GM23338 (cell line): ENCODE results near the gene ZNF691. TPM values are rescaled to one million over a fixed set of nuclear protein-coding genes. Genes with fewer than 3 reads are reported as not detected.

Source experiments
- ATAC-seq: fragments of 200-7000 bp; cut with Tn5 transposase; 3 replicates; pipeline ENCODE4 v1.9.1; 2020
- DNase-seq: peaks from one replicate; pipeline ENCODE4 v3.0.0-alpha.2; 2015; ENCODE audit warnings: low spot score
- H2AFZ ChIP-seq: fragments of 200-600 bp; sonication (generic); 2 replicates; pipeline ENCODE4 v1.8.0; 2016; ENCODE audit warnings: antibody characterized with exemption, mild to moderate bottlenecking, moderate library complexity
- H3F3A ChIP-seq: fragments of 200-600 bp; sonication (generic); replicated peaks from 2 replicates; pipeline ENCODE4 v1.8.0; 2017; ENCODE audit warnings: antibody characterized with exemption, mixed run types, low read depth
- H3K27ac ChIP-seq: fragments of 200-600 bp; sonication (generic); 2 replicates; pipeline ENCODE4 v1.6.1; 2016; ENCODE audit warnings: low read depth
- H3K27me3 ChIP-seq: fragments of 200-600 bp; sonication (generic); 2 replicates; pipeline ENCODE4 v1.8.0; 2016; ENCODE audit warnings: mild to moderate bottlenecking, mixed run types, moderate library complexity; ENCODE audit not compliant: insufficient read depth
- H3K36me3 ChIP-seq: fragments of 200-600 bp; sonication (generic); 2 replicates; pipeline ENCODE4 v1.8.0; 2016; ENCODE audit warnings: mild to moderate bottlenecking; ENCODE audit not compliant: insufficient read depth
- H3K4me1 ChIP-seq: fragments of 200-600 bp; sonication (generic); 2 replicates; pipeline ENCODE4 v1.8.0; 2016; ENCODE audit warnings: mild to moderate bottlenecking, moderate library complexity; ENCODE audit not compliant: insufficient read depth
- H3K4me2 ChIP-seq: fragments of 200-600 bp; sonication (generic); 2 replicates; pipeline ENCODE4 v1.7.1; 2017; ENCODE audit warnings: mixed run types
- H3K4me3 ChIP-seq: fragments of 200-600 bp; sonication (generic); 2 replicates; pipeline ENCODE4 v1.6.1; 2016; ENCODE audit warnings: mixed run types
- H3K79me2 ChIP-seq: fragments of 200-600 bp; sonication (generic); replicated peaks from 2 replicates; pipeline ENCODE4 v1.8.0; 2017; ENCODE audit warnings: mild to moderate bottlenecking; ENCODE audit not compliant: insufficient read depth
- H3K9me2 ChIP-seq: fragments of 200-600 bp; sonication (generic); 2 replicates; pipeline ENCODE4 v1.8.0; 2017; ENCODE audit not compliant: insufficient read depth
- H4K20me1 ChIP-seq: fragments of 200-600 bp; sonication (generic); replicated peaks from 2 replicates; pipeline ENCODE4 v1.8.0; 2017; ENCODE audit warnings: mild to moderate bottlenecking; ENCODE audit not compliant: insufficient read depth
- H3K27ac Mint-ChIP-seq: 2 replicates; pipeline ENCODE4 v1.8.0; 2020; ENCODE audit warnings: inconsistent platforms, mild to moderate bottlenecking, moderate library complexity, mixed read lengths
- H3K27me3 Mint-ChIP-seq: 3 replicates; pipeline ENCODE4 v1.8.0; 2022; ENCODE audit warnings: low read depth, mild to moderate bottlenecking, moderate library complexity, mixed read lengths, inconsistent platforms; ENCODE audit not compliant: insufficient read depth, poor library complexity
- H3K36me3 Mint-ChIP-seq: 3 replicates; pipeline ENCODE4 v1.8.0; 2021; ENCODE audit warnings: low read depth, mild to moderate bottlenecking, inconsistent platforms, moderate library complexity, mixed read lengths
- H3K4me1 Mint-ChIP-seq: 3 replicates; pipeline ENCODE4 v1.8.0; 2020; ENCODE audit warnings: mild to moderate bottlenecking, inconsistent platforms, mixed read lengths
- H3K4me3 Mint-ChIP-seq: 3 replicates; pipeline ENCODE4 v1.8.0; 2021; ENCODE audit warnings: moderate library complexity, mild to moderate bottlenecking, inconsistent platforms, mixed read lengths
- H3K9me3 Mint-ChIP-seq: 3 replicates; pipeline ENCODE4 v1.8.0; 2020; ENCODE audit warnings: moderate library complexity, mild to moderate bottlenecking, inconsistent platforms, mixed read lengths
- CREB1 ChIP-seq: fragments of 250-450 bp; sonication (Bioruptor Pico); IDR thresholded peaks from 2 replicates; pipeline ENCODE4 v1.5.0; 2020; ENCODE audit warnings: low read depth, mild to moderate bottlenecking, moderate library complexity
- CTCF ChIP-seq, 2 experiments: fragments of 200-600 bp in 1 of 2; sonication (generic) in 1 of 2; conservative IDR thresholded peaks; 2 replicates each; pipeline versions ENCODE4 v1.5.1 to v1.6.1; 2016 to 2017; ENCODE audit warnings: antibody characterized with exemption in 2 of 2, low read depth in 2 of 2, mild to moderate bottlenecking in 2 of 2, moderate library complexity in 1 of 2
- ETS1 ChIP-seq: IDR thresholded peaks from 2 replicates; pipeline ENCODE4 v1.6.1; 2016; ENCODE audit warnings: antibody characterized with exemption
- EZH2 ChIP-seq: fragments of 200-600 bp; sonication (generic); IDR thresholded peaks from one replicate; pipeline ENCODE4 v1.8.0; 2017; ENCODE audit warnings: antibody characterized with exemption, mild to moderate bottlenecking, low read depth; ENCODE audit not compliant: unreplicated experiment
- EZH2phosphoT487 ChIP-seq: fragments of 200-600 bp; sonication (generic); IDR thresholded peaks from one replicate; pipeline ENCODE4 v1.8.1; 2018; ENCODE audit warnings: antibody characterized with exemption; ENCODE audit not compliant: unreplicated experiment
- JUNB ChIP-seq: IDR thresholded peaks from one replicate; pipeline ENCODE4 v1.6.1; 2016; ENCODE audit warnings: antibody characterized with exemption; ENCODE audit not compliant: unreplicated experiment
- NANOG ChIP-seq: IDR thresholded peaks from 2 replicates; pipeline ENCODE4 v1.6.1; 2016; ENCODE audit warnings: antibody characterized with exemption, borderline replicate concordance
- POLR2AphosphoS5 ChIP-seq: IDR thresholded peaks from 2 replicates; pipeline ENCODE4 v1.6.1; 2016; ENCODE audit warnings: antibody characterized with exemption, low read depth
- REST ChIP-seq: IDR thresholded peaks from one replicate; pipeline ENCODE4 v1.6.1; 2018; ENCODE audit warnings: antibody characterized with exemption; ENCODE audit not compliant: unreplicated experiment
- STAT1 ChIP-seq: IDR thresholded peaks from one replicate; pipeline ENCODE4 v1.6.1; 2016; ENCODE audit warnings: antibody characterized with exemption; ENCODE audit not compliant: unreplicated experiment
- ZNF114 ChIP-seq: fragments of 250-450 bp; sonication (Bioruptor Pico); IDR thresholded peaks from 2 replicates; pipeline ENCODE4 v1.5.0; 2020; ENCODE audit warnings: mild to moderate bottlenecking, moderate library complexity
- ZNF331 ChIP-seq: fragments of 250-450 bp; sonication (Bioruptor Pico); IDR thresholded peaks from 2 replicates; pipeline ENCODE4 v1.5.0; 2020; ENCODE audit warnings: low read depth, mild to moderate bottlenecking, moderate library complexity
- ZNF462 ChIP-seq: fragments of 250-450 bp; sonication (Bioruptor Pico); IDR thresholded peaks from 2 replicates; pipeline ENCODE4 v1.5.0; 2020; ENCODE audit warnings: mild to moderate bottlenecking, moderate library complexity
- polyA plus RNA-seq: library from polyadenylated mRNA; unstranded; fragments of >200 nt; fragmentation: Nextera tagmentation; extraction: Ambion mirVana; gene quantifications from 2 replicates; pipeline ENCODE4 v1.2.1, GENCODE V29; 2016
- total RNA-seq: library from RNA; depleted of rRNA; stranded (reverse); fragments of >200 nt; shearing (Covaris generic); gene quantifications from 2 replicates; pipeline ENCODE4 v1.2.3, GENCODE V29; 2014

The ZNF691 gene
- total and polyA plus RNA-seq, 2 experiments from 2014 or later, result 21.3 to 27.7 TPM

GRCh38 chr1:42844592-42845140 lies 1.7 kb upstream of the ZNF691 start:
- Histone ChIP-seq H3F3A (no peaks in the 10 kb centered on the region), H3K9me2 (no peaks in the 10 kb centered on the region), H3K4me2 (peak overlapping the region; percentile 75), H3K27me3 (no peaks in the 10 kb centered on the region), H3K4me1 (peaks cover 27% of the 10 kb centered on the region), H3K36me3 (no peaks in the 10 kb centered on the region), H3K27ac (no peak overlapping the region), H2AFZ (no peak overlapping the region), H3K79me2 (peaks cover 25% of the 10 kb centered on the region), H4K20me1 (0 out of 2 replicates have a peak, but pooled peaks cover 4% of the 10 kb centered on the region), H3K4me3 (no peak overlapping the region)
- Mint-ChIP-seq H3K9me3 (no peaks in the 10 kb centered on the region), H3K4me3 (peak overlapping the region; percentile 9; the same call in 1 of the 3 replicates), H3K27me3 (peaks cover 4% of the 10 kb centered on the region), H3K27ac (no peak overlapping the region), H3K4me1 (peaks cover 20% of the 10 kb centered on the region), H3K36me3 (peaks cover 27% of the 10 kb centered on the region)
- no peak for TF ChIP-seq CREB1
- TF ChIP-seq ETS1, result no peak
- TF ChIP-seq REST, result no peak
- TF ChIP-seq ZNF331 (CRISPR knock-in tag), result no peak
- TF ChIP-seq CTCF (conservative IDR thresholded peaks at IDR 0.05; ENCODE audit: low read depth in 2 of 2), result no peak
- no peak for TF ChIP-seq STAT1
- no peak for TF ChIP-seq ZNF462 (CRISPR knock-in tag)
- TF ChIP-seq ZNF114, result no peak
- no peak for TF ChIP-seq EZH2
- TF ChIP-seq JUNB, result no peak
- TF ChIP-seq POLR2AphosphoS5, result no peak
- no peak for TF ChIP-seq EZH2phosphoT487
- no peak for TF ChIP-seq NANOG
- DNase-seq (no peak), ATAC-seq (no peak)
